Osteocyte (in vitro differentiated cells): ENCODE measurements around the gene TEX26. TPM values are rescaled to one million over a fixed set of nuclear protein-coding genes. Genes with fewer than 3 reads are reported as not detected.

Experiments
- DNase-seq: peaks from one replicate; pipeline ENCODE4 v3.0.0; 2021; ENCODE audit warnings: mixed read lengths; ENCODE audit not compliant: unreplicated experiment; ENCODE audit errors: extremely low spot score
- H3K27ac Mint-ChIP-seq: one replicate; pipeline ENCODE4 v1.8.0; 2021; ENCODE audit warnings: mild to moderate bottlenecking, mixed read lengths; ENCODE audit not compliant: unreplicated experiment
- H3K27me3 Mint-ChIP-seq: one replicate; pipeline ENCODE4 v1.8.0; 2021; ENCODE audit warnings: mixed read lengths; ENCODE audit not compliant: unreplicated experiment
- H3K36me3 Mint-ChIP-seq: one replicate; pipeline ENCODE4 v1.8.0; 2021; ENCODE audit warnings: mixed read lengths; ENCODE audit not compliant: unreplicated experiment
- H3K4me1 Mint-ChIP-seq: one replicate; pipeline ENCODE4 v1.8.0; 2021; ENCODE audit warnings: mixed read lengths; ENCODE audit not compliant: unreplicated experiment
- H3K4me3 Mint-ChIP-seq: one replicate; pipeline ENCODE4 v1.8.0; 2021; ENCODE audit warnings: mild to moderate bottlenecking, moderate library complexity, mixed read lengths; ENCODE audit not compliant: unreplicated experiment
- H3K9me3 Mint-ChIP-seq: one replicate; pipeline ENCODE4 v1.8.0; 2021; ENCODE audit warnings: mixed read lengths; ENCODE audit not compliant: unreplicated experiment
- CTCF ChIP-seq: fragments of 200-600 bp; sonication (generic); IDR thresholded peaks from 2 replicates; pipeline ENCODE4 v1.5.0; 2021; ENCODE audit warnings: antibody characterized with exemption, mild to moderate bottlenecking, moderate library complexity
- long read RNA-seq: library from polyadenylated mRNA; unstranded; transcript quantifications from one replicate; pipeline ENCODE4 v2.0.0, GENCODE V29; 2021
- total RNA-seq: library from RNA; stranded (reverse); gene quantifications from 2 replicates; pipeline ENCODE4 v1.2.1, GENCODE V29; 2021

TEX26 gene
- total RNA-seq = not detected in 2 replicates
- long read RNA-seq = 0 reads

- no peak for DNase-seq
- TF ChIP-seq CTCF = no peak
- H3K9me3 Mint-ChIP-seq = peaks cover 5% of the 10 kb centered on the region
- peaks cover 34% of the 10 kb centered on the region for H3K27me3 Mint-ChIP-seq
- peaks cover 4% of the 10 kb centered on the region for H3K4me1 Mint-ChIP-seq
- H3K27ac Mint-ChIP-seq = no peak within 1 kb of the TSS
- H3K4me3 Mint-ChIP-seq = no peak within 1 kb of the TSS
- H3K36me3 Mint-ChIP-seq = no peaks in the 10 kb centered on the region
Observed at GRCh38 chr13:30932481-30933353, at the start of gene TEX26. Gene TEX26 (plus strand): TSS chr13:30932656. CDS start chr13:30932716, 60 bp downstream.

GRCh38 chr13:30882996-30883766, 49.3 kb upstream of the TEX26 start:
- TF ChIP-seq CTCF = no peak
- H3K4me3 Mint-ChIP-seq = no peak overlapping the region

GRCh38 chr13:30884543-30884942, 47.9 kb upstream of the TEX26 start:
- Mint-ChIP-seq H3K27me3 (no peaks in the 10 kb centered on the region), H3K9me3 (peaks cover 5% of the 10 kb centered on the region), H3K27ac (no peak overlapping the region), H3K4me3 (no peak overlapping the region), H3K36me3 (peaks cover 1% of the 10 kb centered on the region), H3K4me1 (peaks cover 31% of the 10 kb centered on the region)
- DNase-seq = peak; percentile 15
- no peak for TF ChIP-seq CTCF

More at GRCh38 chr13:30882996-30883766, 49.3 kb upstream of the TEX26 start:
- peaks cover 34% of the 10 kb centered on the region for H3K4me1 Mint-ChIP-seq
- peaks cover 5% of the 10 kb centered on the region for H3K9me3 Mint-ChIP-seq
- H3K36me3 Mint-ChIP-seq = no peaks in the 10 kb centered on the region
- no peak overlapping the region for H3K27ac Mint-ChIP-seq
- no peaks in the 10 kb centered on the region for H3K27me3 Mint-ChIP-seq
- peak; percentile 34 for DNase-seq

GRCh38 chr13:30889196-30889690, 43.2 kb upstream of the TEX26 start:
- Mint-ChIP-seq H3K4me1 (peaks cover 11% of the 10 kb centered on the region), H3K4me3 (no peak overlapping the region), H3K9me3 (peaks cover 1% of the 10 kb centered on the region), H3K27ac (no peak overlapping the region), H3K27me3 (no peaks in the 10 kb centered on the region), H3K36me3 (peaks cover 2% of the 10 kb centered on the region)
- no peak for DNase-seq
- TF ChIP-seq CTCF = no peak

GRCh38 chr13:30892966-30893365, 39.5 kb upstream of the TEX26 start:
- H3K27me3 Mint-ChIP-seq = no peaks in the 10 kb centered on the region
- no peak for DNase-seq
- peak; percentile 56 for TF ChIP-seq CTCF
- H3K27ac Mint-ChIP-seq = no peak overlapping the region
- H3K4me3 Mint-ChIP-seq = no peak overlapping the region
- peaks cover 31% of the 10 kb centered on the region for H3K4me1 Mint-ChIP-seq
- peaks cover 2% of the 10 kb centered on the region for H3K36me3 Mint-ChIP-seq
- no peaks in the 10 kb centered on the region for H3K9me3 Mint-ChIP-seq
